Breast epithelium (tissue), 3 donors: Measurements from ENCODE around the gene PYROXD2.

Experiments
- CTCF ChIP-seq, 3 donors: fragments of 450-650 bp; IDR thresholded peaks; one replicate each; pipeline ENCODE4 v1.5.1; 2016 to 2017; ENCODE audit warnings: antibody characterized with exemption in 3 of 3, mild to moderate bottlenecking in 3 of 3, moderate library complexity in 3 of 3
- POLR2A ChIP-seq: fragments of 450-650 bp; IDR thresholded peaks from one replicate; pipeline ENCODE4 v1.6.1; 2016; ENCODE audit warnings: antibody characterized with exemption, mild to moderate bottlenecking, moderate library complexity
- POLR2AphosphoS5 ChIP-seq, 3 donors: sonication (generic); formaldehyde crosslinking; IDR thresholded peaks; one replicate each; pipeline ENCODE4 v1.6.1; 2017; ENCODE audit warnings: antibody characterized with exemption in 3 of 3

GRCh38 chr10:98422182-98422581 lies 7.2 kb upstream of the PYROXD2 start:
- no peak for TF ChIP-seq CTCF (IDR thresholded peaks at IDR 0.05)
- TF ChIP-seq POLR2A = no peak
- no peak for TF ChIP-seq POLR2AphosphoS5 (IDR thresholded peaks at IDR 0.05)
